HCT116 (cell line): ENCODE data around the gene MACROD1. TPM values are rescaled to one million over a fixed set of nuclear protein-coding genes. Genes with fewer than 3 reads are reported as not detected.

Experiments
- ATAC-seq: fragments of 200-7000 bp; cut with Tn5 transposase; 2 replicates; pipeline ENCODE4 v1.9.1; 2020; ENCODE audit warnings: mild to moderate bottlenecking, moderate library complexity
- BruUV-seq: library from RNA; stranded (reverse); fragments of 400-500 nt; replicated peaks from 2 replicates; lab custom pipeline; 2021; lab: Mats Ljungman, UMichigan
- CTCF ChIA-PET: fragments of 300-600 bp; sonication (Branson Sonifier 250); formaldehyde crosslinking; loops from one replicate; lab custom pipeline; 2021; ENCODE audit warnings: antibody characterized with exemption; lab: Charles Lee
- POLR2A ChIA-PET: fragments of 300-600, 350-600 bp; sonication (Branson Sonifier 250); formaldehyde crosslinking; loops from one replicate; lab custom pipeline; 2021; ENCODE audit warnings: antibody characterized with exemption; lab: Charles Lee
- RAD21 ChIA-PET, 2 experiments: fragments of 300-600 bp; sonication (Branson Sonifier 250); formaldehyde crosslinking; loops; one replicate each; lab custom pipeline; 2023; ENCODE audit warnings: low total read pairs in 2 of 2; ENCODE audit not compliant: uncharacterized antibody in 2 of 2, unreplicated experiment in 2 of 2, low non-redundant PET in 1 of 2; lab: Charles Lee
- DNase-seq: peaks from one replicate; pipeline ENCODE4 v3.0.0-alpha.2; 2010; ENCODE audit warnings: low read depth, low spot score
- H2AFZ ChIP-seq: fragments of 200-600 bp; shearing (Covaris generic), sonication (generic); 2 replicates; pipeline ENCODE4 v1.6.1; 2017; ENCODE audit warnings: low read depth, mixed run types, mixed read lengths, antibody characterized with exemption, low read length; ENCODE audit not compliant: poor library complexity, severe bottlenecking
- H3K27ac ChIP-seq: 2 replicates; pipeline ENCODE4 v1.5.1; 2012; ENCODE audit warnings: low read depth, low read length
- H3K27me3 ChIP-seq: fragments of 200-600 bp; sonication (generic); 2 replicates; pipeline ENCODE4 v1.6.1; 2016; ENCODE audit warnings: mixed run types, low read length, mixed read lengths; ENCODE audit not compliant: insufficient read depth
- H3K36me3 ChIP-seq, 2 experiments: fragments of 200-500 bp in 1 of 2; fragments of 200-600 bp in 1 of 2; sonication (Bioruptor generic) in 1 of 2; sonication (generic) in 1 of 2; 2 replicates each; pipeline versions ENCODE4 v1.5.1 to v1.6.1; 2014 to 2016; ENCODE audit warnings: low read length in 2 of 2, inconsistent platforms in 1 of 2, mixed read lengths in 1 of 2, mixed run types in 1 of 2; ENCODE audit not compliant: insufficient read depth in 2 of 2, control insufficient read depth in 1 of 2
- H3K4me1 ChIP-seq, 2 experiments: fragments of 200-600 bp in 1 of 2; sonication (generic) in 1 of 2; 2 replicates each; pipeline versions ENCODE4 v1.5.1 to v1.6.1; 2012 to 2017; ENCODE audit warnings: low read length in 2 of 2, inconsistent platforms in 1 of 2, mild to moderate bottlenecking in 1 of 2, mixed read lengths in 1 of 2, mixed run types in 1 of 2, moderate library complexity in 1 of 2; ENCODE audit not compliant: insufficient read depth in 2 of 2, control insufficient read depth in 1 of 2
- H3K4me2 ChIP-seq: fragments of 200-600 bp; sonication (generic); 2 replicates; pipeline ENCODE4 v1.6.1; 2017; ENCODE audit warnings: mixed run types, low read length, mixed read lengths
- H3K4me3 ChIP-seq, 2 experiments: fragments of 200-600 bp in 1 of 2; sonication (generic) in 1 of 2; replicated peaks in 1 of 2; 2 replicates each; pipeline ENCODE4 v1.5.1; 2011 to 2016; ENCODE audit warnings: low read length in 2 of 2, control low read depth in 1 of 2, low read depth in 1 of 2, mild to moderate bottlenecking in 1 of 2, mixed read lengths in 1 of 2, mixed run types in 1 of 2
- H3K79me2 ChIP-seq: fragments of 200-600 bp; sonication (generic); 2 replicates; pipeline ENCODE4 v1.6.1; 2017; ENCODE audit warnings: mild to moderate bottlenecking, mixed run types, low read length, moderate library complexity, mixed read lengths; ENCODE audit not compliant: insufficient read depth
- H3K9ac ChIP-seq: fragments of 200-600 bp; sonication (generic); 2 replicates; pipeline ENCODE4 v1.6.1; 2016; ENCODE audit warnings: low read length, mixed read lengths
- H3K9me2 ChIP-seq: fragments of 200-600 bp; sonication (generic), shearing (Covaris generic); 2 replicates; pipeline ENCODE4 v1.6.1; 2017; ENCODE audit warnings: mixed run types, mild to moderate bottlenecking, moderate library complexity; ENCODE audit not compliant: insufficient read depth
- H3K9me3 ChIP-seq, 2 experiments: fragments of 200-500 bp in 1 of 2; fragments of 200-600 bp in 1 of 2; sonication (Bioruptor generic) in 1 of 2; sonication (generic) in 1 of 2; 2 replicates each; pipeline ENCODE4 v1.6.1; 2014 to 2017; ENCODE audit warnings: low read length in 2 of 2, mixed read lengths in 2 of 2, inconsistent platforms in 1 of 2, low read depth in 1 of 2, mild to moderate bottlenecking in 1 of 2, mixed run types in 1 of 2, moderate library complexity in 1 of 2; ENCODE audit not compliant: control insufficient read depth in 1 of 2, insufficient read depth in 1 of 2
- H4K20me1 ChIP-seq: fragments of 200-600 bp; sonication (generic), shearing (Covaris generic); 2 replicates; pipeline ENCODE4 v1.6.1; 2017; ENCODE audit warnings: mixed run types, mild to moderate bottlenecking, moderate library complexity; ENCODE audit not compliant: insufficient read depth
- ELF1 ChIP-seq: IDR thresholded peaks from 2 replicates; pipeline ENCODE4 v1.6.1; 2012; ENCODE audit warnings: low read depth, borderline replicate concordance
- FOSL1 ChIP-seq: IDR thresholded peaks from 2 replicates; pipeline ENCODE4 v1.6.1; 2012; ENCODE audit warnings: low read depth
- SIN3A ChIP-seq: IDR thresholded peaks from 2 replicates; pipeline ENCODE4 v1.6.1; 2012; ENCODE audit warnings: low read depth
- intact Hi-C: fragments of 100-400 bp; cut with micrococcal nuclease; formaldehyde crosslinking; loops from 2 replicates; pipeline ENCODE4 v1.10.0; 2022
- total RNA-seq: library from RNA; stranded (reverse); gene quantifications from one replicate; pipeline ENCODE4 v1.2.1, GENCODE V29; 2021; ENCODE audit not compliant: unreplicated experiment
- TF ChIP-seq, protein P1 (sequence below): IDR thresholded peaks from 2 replicates; pipeline ENCODE4 v1.6.1; 2012; ENCODE audit warnings: low read depth

MACROD1 gene
- total RNA-seq, 1 experiment from 2014 or later, result 61.1 TPM

DNA sequence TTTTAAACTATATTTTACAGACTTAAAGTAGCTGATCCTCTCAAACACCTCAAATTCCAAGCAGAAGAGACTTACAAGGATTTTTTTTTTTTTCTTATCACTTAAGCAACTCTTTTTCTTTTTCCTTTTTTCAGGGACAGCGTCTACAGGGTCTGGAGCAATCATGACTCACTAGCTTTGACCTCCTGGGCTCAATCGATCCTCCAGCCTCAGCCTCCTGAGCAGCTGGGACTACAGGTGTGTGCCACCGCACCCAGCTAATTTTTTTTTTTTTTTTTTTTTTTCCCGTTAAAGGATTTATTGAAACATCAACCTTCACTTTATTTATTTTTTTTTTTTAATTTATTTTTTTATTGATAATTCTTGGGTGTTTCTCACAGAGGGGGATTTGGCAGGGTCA is 4.5 kb upstream of the MACROD1 start (continued):
- TF ChIP-seq, protein P1, sequence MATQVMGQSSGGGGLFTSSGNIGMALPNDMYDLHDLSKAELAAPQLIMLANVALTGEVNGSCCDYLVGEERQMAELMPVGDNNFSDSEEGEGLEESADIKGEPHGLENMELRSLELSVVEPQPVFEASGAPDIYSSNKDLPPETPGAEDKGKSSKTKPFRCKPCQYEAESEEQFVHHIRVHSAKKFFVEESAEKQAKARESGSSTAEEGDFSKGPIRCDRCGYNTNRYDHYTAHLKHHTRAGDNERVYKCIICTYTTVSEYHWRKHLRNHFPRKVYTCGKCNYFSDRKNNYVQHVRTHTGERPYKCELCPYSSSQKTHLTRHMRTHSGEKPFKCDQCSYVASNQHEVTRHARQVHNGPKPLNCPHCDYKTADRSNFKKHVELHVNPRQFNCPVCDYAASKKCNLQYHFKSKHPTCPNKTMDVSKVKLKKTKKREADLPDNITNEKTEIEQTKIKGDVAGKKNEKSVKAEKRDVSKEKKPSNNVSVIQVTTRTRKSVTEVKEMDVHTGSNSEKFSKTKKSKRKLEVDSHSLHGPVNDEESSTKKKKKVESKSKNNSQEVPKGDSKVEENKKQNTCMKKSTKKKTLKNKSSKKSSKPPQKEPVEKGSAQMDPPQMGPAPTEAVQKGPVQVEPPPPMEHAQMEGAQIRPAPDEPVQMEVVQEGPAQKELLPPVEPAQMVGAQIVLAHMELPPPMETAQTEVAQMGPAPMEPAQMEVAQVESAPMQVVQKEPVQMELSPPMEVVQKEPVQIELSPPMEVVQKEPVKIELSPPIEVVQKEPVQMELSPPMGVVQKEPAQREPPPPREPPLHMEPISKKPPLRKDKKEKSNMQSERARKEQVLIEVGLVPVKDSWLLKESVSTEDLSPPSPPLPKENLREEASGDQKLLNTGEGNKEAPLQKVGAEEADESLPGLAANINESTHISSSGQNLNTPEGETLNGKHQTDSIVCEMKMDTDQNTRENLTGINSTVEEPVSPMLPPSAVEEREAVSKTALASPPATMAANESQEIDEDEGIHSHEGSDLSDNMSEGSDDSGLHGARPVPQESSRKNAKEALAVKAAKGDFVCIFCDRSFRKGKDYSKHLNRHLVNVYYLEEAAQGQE, result no peak
- no peak for TF ChIP-seq SIN3A

- CTCF ChIA-PET, result interaction anchor here (1.3 kb wide), 1 partner anchor 12 kb away, joined by 4 read pairs; no protein-coding TSS in a partner anchor
- peak overlapping the region; percentile 73 to 76 for H3K4me3 ChIP-seq
- no peak for DNase-seq
- H2AFZ ChIP-seq, result no peak overlapping the region
- peaks cover 39% of the 10 kb centered on the region for H3K79me2 ChIP-seq
- H3K36me3 ChIP-seq, result no peaks in the 10 kb centered on the region
- RAD21 ChIA-PET, result no interaction called here
- peak overlapping the region; percentile 85 for H3K27ac ChIP-seq
- intact Hi-C loops, result no loop called here
- POLR2A ChIA-PET, result interaction anchor here (1.4 kb wide), 1 partner anchor 16 kb away, joined by 3 read pairs; no protein-coding TSS in a partner anchor
- H3K9ac ChIP-seq, result peak overlapping the region; percentile 93
- no peak for TF ChIP-seq ELF1
- TF ChIP-seq FOSL1, result no peak
- H3K4me2 ChIP-seq, result peak overlapping the region; percentile 98
- no TSS peak for BruUV-seq
- no peaks in the 10 kb centered on the region for H3K9me2 ChIP-seq
- H3K4me1 ChIP-seq, result peaks cover 14 to 45% of the 10 kb centered on the region in 2 experiments; a peak in 3 of 4 replicates
- no peaks in the 10 kb centered on the region for H4K20me1 ChIP-seq
- no peaks in the 10 kb centered on the region for H3K9me3 ChIP-seq
- peak; percentile 24 for ATAC-seq
- H3K27me3 ChIP-seq, result no peaks in the 10 kb centered on the region
These were observed 452 bp downstream of the MACROD1 start for GRCh38 chr11:64165481-64165841.
